ENCODE measurements around the gene TNFRSF14.
"Not testable (repeated sequence)": the region's sequence is repeated elsewhere in the genome, so short reads cannot be mapped to it uniquely, and the experiment has no call there.

TNFRSF14 gene

GRCh38 chr1:2552189-2552588 is 4.0 kb upstream of the TNFRSF14 start:
- H3K9me2 ChIP-seq (replicated peaks; ENCODE audit: control insufficient read depth, low read length): no peaks in the 10 kb centered on the region
- TF ChIP-seq EZH2phosphoT487 (IDR thresholded peaks at IDR 0.05; ENCODE audit: borderline replicate concordance, low read length) (no peak), CTCF (IDR thresholded peaks at IDR 0.05; ENCODE audit: low read depth, low read length, poor library complexity, severe bottlenecking) (no peak)
- peaks cover 61% of the 10 kb centered on the region for H3K4me1 ChIP-seq (ENCODE audit: control insufficient read depth, low read length)
- peaks cover 3% of the 10 kb centered on the region; the same call in 1 of the 2 replicates for H3K79me2 ChIP-seq (ENCODE audit: control insufficient read depth, low read length)
- no peak overlapping the region for H3K4me2 ChIP-seq (ENCODE audit: low read length)
- no peaks in the 10 kb centered on the region for H4K20me1 ChIP-seq (ENCODE audit: control insufficient read depth, insufficient read depth, low read depth, low read length)
- H3K36me3 ChIP-seq (ENCODE audit: control insufficient read depth, low read length): no peaks in the 10 kb centered on the region
- no peak overlapping the region for H3K27ac ChIP-seq (ENCODE audit: low read depth, low read length)
- H3K9me3 ChIP-seq (ENCODE audit: control insufficient read depth, insufficient read depth, low read length): no peaks in the 10 kb centered on the region
- no peak overlapping the region for H3K4me3 ChIP-seq (ENCODE audit: low read length)
- H3K27me3 ChIP-seq (ENCODE audit: control insufficient read depth, low read length): no peaks in the 10 kb centered on the region
- H3F3A ChIP-seq (ENCODE audit: control insufficient read depth, insufficient read depth): peaks cover 21% of the 10 kb centered on the region

GRCh38 chr1:2553076-2553475 is 3.1 kb upstream of the TNFRSF14 start:
- H3K27ac ChIP-seq (ENCODE audit: low read depth, low read length); H3K9me2 ChIP-seq (replicated peaks; ENCODE audit: control insufficient read depth, low read length); H3K9me3 ChIP-seq (ENCODE audit: control insufficient read depth, insufficient read depth, low read length); H3K36me3 ChIP-seq (ENCODE audit: control insufficient read depth, low read length); H3K79me2 ChIP-seq (ENCODE audit: control insufficient read depth, low read length); H3K4me3 ChIP-seq (ENCODE audit: low read length); H4K20me1 ChIP-seq (ENCODE audit: control insufficient read depth, insufficient read depth, low read depth, low read length); H3K27me3 ChIP-seq (ENCODE audit: control insufficient read depth, low read length); H3K4me2 ChIP-seq (ENCODE audit: low read length): not testable (repeated sequence)
- H3K4me1 ChIP-seq (ENCODE audit: control insufficient read depth, low read length): peaks cover 54% of the 10 kb centered on the region
- peaks cover 13% of the 10 kb centered on the region for H3F3A ChIP-seq (ENCODE audit: control insufficient read depth, insufficient read depth)

- peaks cover 44% of the 10 kb centered on the region for H3K4me1 ChIP-seq (ENCODE audit: control insufficient read depth, low read length)
- no peaks in the 10 kb centered on the region for H3K36me3 ChIP-seq (ENCODE audit: control insufficient read depth, low read length)
- H3K27me3 ChIP-seq (ENCODE audit: control insufficient read depth, low read length): no peaks in the 10 kb centered on the region
- H3K4me3 ChIP-seq (ENCODE audit: low read length): no peak overlapping the region
- no peak overlapping the region for H3K4me2 ChIP-seq (ENCODE audit: low read length)
- H3F3A ChIP-seq (ENCODE audit: control insufficient read depth, insufficient read depth): peaks cover 3% of the 10 kb centered on the region; the same call in 1 of the 2 replicates
- H3K9me2 ChIP-seq (replicated peaks; ENCODE audit: control insufficient read depth, low read length): no peaks in the 10 kb centered on the region
- TF ChIP-seq CTCF (IDR thresholded peaks at IDR 0.05; ENCODE audit: low read depth, low read length, poor library complexity, severe bottlenecking) (no peak), EZH2phosphoT487 (IDR thresholded peaks at IDR 0.05; ENCODE audit: borderline replicate concordance, low read length) (no peak)
- no peaks in the 10 kb centered on the region for H4K20me1 ChIP-seq (ENCODE audit: control insufficient read depth, insufficient read depth, low read depth, low read length)
- no peaks in the 10 kb centered on the region for H3K9me3 ChIP-seq (ENCODE audit: control insufficient read depth, insufficient read depth, low read length)
- no peaks in the 10 kb centered on the region for H3K79me2 ChIP-seq (ENCODE audit: control insufficient read depth, low read length)
- no peak overlapping the region for H3K27ac ChIP-seq (ENCODE audit: low read depth, low read length)
Observed at GRCh38 chr1:2553871-2554620, 2.1 kb upstream of the TNFRSF14 start.

GRCh38 chr1:2554621-2555387 is 1.4 kb upstream of the TNFRSF14 start:
- H3F3A ChIP-seq (ENCODE audit: control insufficient read depth, insufficient read depth): no peaks in the 10 kb centered on the region
- H3K27ac ChIP-seq (ENCODE audit: low read depth, low read length): no peak overlapping the region
- H3K4me2 ChIP-seq (ENCODE audit: low read length): peak overlapping the region; percentile 63; the same call in 1 of the 2 replicates
- no peaks in the 10 kb centered on the region for H3K79me2 ChIP-seq (ENCODE audit: control insufficient read depth, low read length)
- no peaks in the 10 kb centered on the region for H3K36me3 ChIP-seq (ENCODE audit: control insufficient read depth, low read length)
- no peaks in the 10 kb centered on the region for H4K20me1 ChIP-seq (ENCODE audit: control insufficient read depth, insufficient read depth, low read depth, low read length)
- H3K27me3 ChIP-seq (ENCODE audit: control insufficient read depth, low read length): no peaks in the 10 kb centered on the region
- TF ChIP-seq EZH2phosphoT487 (IDR thresholded peaks at IDR 0.05; ENCODE audit: borderline replicate concordance, low read length): no peak
- peak; percentile 76 for TF ChIP-seq CTCF (IDR thresholded peaks at IDR 0.05; ENCODE audit: low read depth, low read length, poor library complexity, severe bottlenecking)
- peaks cover 37% of the 10 kb centered on the region for H3K4me1 ChIP-seq (ENCODE audit: control insufficient read depth, low read length)
- no peaks in the 10 kb centered on the region for H3K9me2 ChIP-seq (replicated peaks; ENCODE audit: control insufficient read depth, low read length)
- no peaks in the 10 kb centered on the region for H3K9me3 ChIP-seq (ENCODE audit: control insufficient read depth, insufficient read depth, low read length)
- no peak overlapping the region for H3K4me3 ChIP-seq (ENCODE audit: low read length)

Data from DOHH2 (cell line).